ENCODE measurements around the gene KLF11.

GRCh38 chr2:10039658-10040410 lies 3.5 kb upstream of the KLF11 start:
- TF ChIP-seq, protein P1, sequence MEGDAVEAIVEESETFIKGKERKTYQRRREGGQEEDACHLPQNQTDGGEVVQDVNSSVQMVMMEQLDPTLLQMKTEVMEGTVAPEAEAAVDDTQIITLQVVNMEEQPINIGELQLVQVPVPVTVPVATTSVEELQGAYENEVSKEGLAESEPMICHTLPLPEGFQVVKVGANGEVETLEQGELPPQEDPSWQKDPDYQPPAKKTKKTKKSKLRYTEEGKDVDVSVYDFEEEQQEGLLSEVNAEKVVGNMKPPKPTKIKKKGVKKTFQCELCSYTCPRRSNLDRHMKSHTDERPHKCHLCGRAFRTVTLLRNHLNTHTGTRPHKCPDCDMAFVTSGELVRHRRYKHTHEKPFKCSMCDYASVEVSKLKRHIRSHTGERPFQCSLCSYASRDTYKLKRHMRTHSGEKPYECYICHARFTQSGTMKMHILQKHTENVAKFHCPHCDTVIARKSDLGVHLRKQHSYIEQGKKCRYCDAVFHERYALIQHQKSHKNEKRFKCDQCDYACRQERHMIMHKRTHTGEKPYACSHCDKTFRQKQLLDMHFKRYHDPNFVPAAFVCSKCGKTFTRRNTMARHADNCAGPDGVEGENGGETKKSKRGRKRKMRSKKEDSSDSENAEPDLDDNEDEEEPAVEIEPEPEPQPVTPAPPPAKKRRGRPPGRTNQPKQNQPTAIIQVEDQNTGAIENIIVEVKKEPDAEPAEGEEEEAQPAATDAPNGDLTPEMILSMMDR (IDR thresholded peaks at IDR 0.05) = peak; percentile 23; the same call in 1 of the 2 replicates
- no peak for TF ChIP-seq ZFX (IDR thresholded peaks at IDR 0.05; ENCODE audit: borderline replicate concordance)
